ENCODE data around the gene ZNF385B. TPM values are rescaled to one million over a fixed set of nuclear protein-coding genes. Genes with fewer than 3 reads are reported as not detected.

ZNF385B gene
- total and polyA plus RNA-seq, 2 donors from 2014 or later: 5.9 to 10.9 TPM

DNA sequence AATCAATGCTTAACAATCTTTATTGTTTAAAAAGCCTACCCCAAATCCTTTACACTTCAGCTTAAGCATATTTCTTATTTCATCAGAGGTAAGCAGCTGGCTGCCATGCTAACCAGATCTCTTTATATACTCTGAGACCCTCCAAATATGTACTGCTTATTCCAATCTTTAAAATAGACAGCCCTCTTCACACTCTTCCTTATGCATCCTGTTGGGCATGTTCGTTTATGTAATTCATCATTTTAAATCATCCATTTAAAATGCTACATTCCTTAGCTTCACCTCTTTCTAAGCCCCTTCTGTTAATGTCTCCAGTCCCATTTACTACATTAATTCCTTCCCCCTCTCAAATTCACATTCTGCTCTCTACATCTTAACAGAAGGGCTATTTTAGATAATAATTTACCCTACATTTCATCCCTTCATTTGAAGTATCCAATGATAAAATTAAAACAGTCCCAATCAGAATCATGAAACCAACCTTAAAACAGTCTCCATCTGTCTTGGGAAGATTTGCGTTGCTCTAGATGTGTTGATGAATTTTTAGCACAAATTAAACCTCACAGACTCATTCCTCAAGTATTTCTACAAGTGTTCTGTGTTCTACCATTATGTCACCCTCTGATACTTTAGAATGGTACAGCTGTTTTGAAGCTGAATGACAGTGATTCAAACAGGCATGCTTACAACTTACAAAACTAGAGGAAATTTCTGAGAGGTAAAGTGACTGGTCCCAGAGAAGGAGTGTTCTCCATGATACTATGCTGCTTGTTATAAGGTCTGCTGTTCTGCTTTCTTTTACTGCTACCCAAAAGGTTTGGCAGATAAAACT lies 59.1 kb downstream of the ZNF385B start:
- TF ChIP-seq, protein P1, sequence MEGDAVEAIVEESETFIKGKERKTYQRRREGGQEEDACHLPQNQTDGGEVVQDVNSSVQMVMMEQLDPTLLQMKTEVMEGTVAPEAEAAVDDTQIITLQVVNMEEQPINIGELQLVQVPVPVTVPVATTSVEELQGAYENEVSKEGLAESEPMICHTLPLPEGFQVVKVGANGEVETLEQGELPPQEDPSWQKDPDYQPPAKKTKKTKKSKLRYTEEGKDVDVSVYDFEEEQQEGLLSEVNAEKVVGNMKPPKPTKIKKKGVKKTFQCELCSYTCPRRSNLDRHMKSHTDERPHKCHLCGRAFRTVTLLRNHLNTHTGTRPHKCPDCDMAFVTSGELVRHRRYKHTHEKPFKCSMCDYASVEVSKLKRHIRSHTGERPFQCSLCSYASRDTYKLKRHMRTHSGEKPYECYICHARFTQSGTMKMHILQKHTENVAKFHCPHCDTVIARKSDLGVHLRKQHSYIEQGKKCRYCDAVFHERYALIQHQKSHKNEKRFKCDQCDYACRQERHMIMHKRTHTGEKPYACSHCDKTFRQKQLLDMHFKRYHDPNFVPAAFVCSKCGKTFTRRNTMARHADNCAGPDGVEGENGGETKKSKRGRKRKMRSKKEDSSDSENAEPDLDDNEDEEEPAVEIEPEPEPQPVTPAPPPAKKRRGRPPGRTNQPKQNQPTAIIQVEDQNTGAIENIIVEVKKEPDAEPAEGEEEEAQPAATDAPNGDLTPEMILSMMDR (IDR thresholded peaks at IDR 0.05; ENCODE audit: borderline replicate concordance, extremely low read depth, insufficient read depth): no peak

DNA sequence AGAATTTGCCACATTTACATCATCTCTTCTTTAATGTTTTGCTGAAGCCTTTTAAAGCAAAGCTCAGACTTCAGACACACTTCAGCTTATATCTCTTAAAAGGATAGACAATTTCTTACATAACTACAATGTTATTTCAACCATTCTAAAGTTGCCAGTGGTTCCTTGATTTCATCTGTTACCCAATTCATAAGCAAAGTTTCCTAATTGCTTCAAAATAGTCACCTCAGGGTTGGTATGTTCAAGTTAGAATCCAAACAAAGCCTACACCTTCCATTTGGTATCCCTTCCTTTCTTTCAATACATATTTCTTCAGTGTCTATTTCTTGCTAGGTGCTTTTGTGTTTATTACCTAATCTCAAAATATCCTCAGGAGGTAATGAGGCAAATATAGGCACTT lies 60.6 kb downstream of the ZNF385B start:
- no peaks in the 10 kb centered on the region for H3K36me3 ChIP-seq (ENCODE audit: control insufficient read depth in 2 of 3, insufficient read depth in 3 of 3, low read length in 3 of 3)
- H3K4me3 ChIP-seq (ENCODE audit: low read length in 3 of 3): no peak overlapping the region
- FAIRE-seq: no peak
- H3K27me3 ChIP-seq (ENCODE audit: control insufficient read depth, insufficient read depth, low read length): no peaks in the 10 kb centered on the region
- no peak for DNase-seq
- no peak overlapping the region for H3K9ac ChIP-seq (ENCODE audit: low read length in 3 of 3)
- intact Hi-C loops (cut with DNase I): no loop called here
- no peaks in the 10 kb centered on the region for H3K4me1 ChIP-seq (ENCODE audit: control insufficient read depth in 2 of 3, insufficient read depth in 2 of 3, low read depth in 1 of 3, low read length in 3 of 3)
- no peak overlapping the region for H3K27ac ChIP-seq (ENCODE audit: low read depth in 2 of 2, low read length in 2 of 2)
- TF ChIP-seq, protein P1 (IDR thresholded peaks at IDR 0.05; ENCODE audit: borderline replicate concordance, extremely low read depth, insufficient read depth): no peak
- no peaks in the 10 kb centered on the region for H3K9me3 ChIP-seq (ENCODE audit: control insufficient read depth in 2 of 3, insufficient read depth in 1 of 3, low read length in 3 of 3)

More for the DNA sequence above, 59.1 kb downstream of the ZNF385B start:
- no peak overlapping the region for H3K27ac ChIP-seq (ENCODE audit: low read depth in 2 of 2, low read length in 2 of 2)
- no peaks in the 10 kb centered on the region for H3K4me1 ChIP-seq (ENCODE audit: control insufficient read depth in 2 of 3, insufficient read depth in 2 of 3, low read depth in 1 of 3, low read length in 3 of 3)
- intact Hi-C loops (cut with DNase I): no loop called here
- DNase-seq (no peak), FAIRE-seq (no peak)
- H3K9me3 ChIP-seq (ENCODE audit: control insufficient read depth in 2 of 3, insufficient read depth in 1 of 3, low read length in 3 of 3): no peaks in the 10 kb centered on the region
- no peaks in the 10 kb centered on the region for H3K36me3 ChIP-seq (ENCODE audit: control insufficient read depth in 2 of 3, insufficient read depth in 3 of 3, low read length in 3 of 3)
- H3K27me3 ChIP-seq (ENCODE audit: control insufficient read depth, insufficient read depth, low read length): no peaks in the 10 kb centered on the region
- H3K4me3 ChIP-seq (ENCODE audit: low read length in 3 of 3): no peak overlapping the region
- no peak overlapping the region for H3K9ac ChIP-seq (ENCODE audit: low read length in 3 of 3)

DNA sequence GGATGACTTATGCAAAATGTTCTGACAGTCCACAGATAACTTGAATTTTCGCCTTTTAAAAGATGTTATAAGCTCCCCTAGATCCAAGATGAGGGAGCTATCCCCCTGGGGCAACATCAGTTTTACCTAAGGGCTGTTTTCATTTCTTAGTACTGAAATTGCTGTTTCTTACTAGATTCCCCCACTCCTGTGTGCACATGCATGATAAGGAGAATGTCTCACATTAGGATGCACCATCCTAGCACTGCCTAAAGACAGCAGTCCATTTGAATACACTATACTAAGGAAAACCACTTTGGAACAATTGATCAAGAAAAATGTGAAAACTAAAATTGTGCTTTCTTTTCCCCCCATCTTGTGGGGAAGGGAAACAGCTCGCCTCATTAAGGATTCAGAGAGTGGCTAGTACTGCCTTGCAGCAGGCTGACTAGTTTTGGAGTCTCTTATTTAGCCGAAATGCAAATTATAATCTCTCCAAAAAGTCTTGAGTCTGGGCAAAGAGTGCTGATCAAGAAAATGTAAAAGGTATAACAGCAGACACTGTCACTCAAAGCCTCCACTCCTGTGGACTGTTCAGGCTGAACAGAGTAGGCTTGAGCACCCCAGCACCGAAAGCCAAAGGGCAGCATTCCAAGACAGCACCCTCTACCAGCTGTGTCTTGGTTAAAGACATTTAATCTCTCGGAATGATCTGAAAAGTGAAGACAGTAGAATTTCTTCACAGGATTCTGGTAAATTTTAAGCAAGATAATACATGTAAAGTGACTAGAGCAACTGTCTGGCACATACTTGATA lies 65.0 kb downstream of the ZNF385B start:
- Histone ChIP-seq H3K27me3 (ENCODE audit: control insufficient read depth, insufficient read depth, low read length) (no peaks in the 10 kb centered on the region), H3K4me3 (ENCODE audit: low read length in 3 of 3) (no peak overlapping the region), H3K9ac (ENCODE audit: low read length in 3 of 3) (no peak overlapping the region), H3K36me3 (ENCODE audit: control insufficient read depth in 2 of 3, insufficient read depth in 3 of 3, low read length in 3 of 3) (no peaks in the 10 kb centered on the region), H3K4me1 (ENCODE audit: control insufficient read depth in 2 of 3, insufficient read depth in 2 of 3, low read depth in 1 of 3, low read length in 3 of 3) (no peaks in the 10 kb centered on the region), H3K27ac (ENCODE audit: low read depth in 2 of 2, low read length in 2 of 2) (no peak overlapping the region), H3K9me3 (ENCODE audit: control insufficient read depth in 2 of 3, insufficient read depth in 1 of 3, low read length in 3 of 3) (no peaks in the 10 kb centered on the region)
- DNase-seq (no peak), FAIRE-seq (no peak)
- TF ChIP-seq, protein P1 (IDR thresholded peaks at IDR 0.05; ENCODE audit: borderline replicate concordance, extremely low read depth, insufficient read depth): no peak
- intact Hi-C loops (cut with DNase I): no loop called here
